ENCODE results near the gene ERVH48-1.

DNA sequence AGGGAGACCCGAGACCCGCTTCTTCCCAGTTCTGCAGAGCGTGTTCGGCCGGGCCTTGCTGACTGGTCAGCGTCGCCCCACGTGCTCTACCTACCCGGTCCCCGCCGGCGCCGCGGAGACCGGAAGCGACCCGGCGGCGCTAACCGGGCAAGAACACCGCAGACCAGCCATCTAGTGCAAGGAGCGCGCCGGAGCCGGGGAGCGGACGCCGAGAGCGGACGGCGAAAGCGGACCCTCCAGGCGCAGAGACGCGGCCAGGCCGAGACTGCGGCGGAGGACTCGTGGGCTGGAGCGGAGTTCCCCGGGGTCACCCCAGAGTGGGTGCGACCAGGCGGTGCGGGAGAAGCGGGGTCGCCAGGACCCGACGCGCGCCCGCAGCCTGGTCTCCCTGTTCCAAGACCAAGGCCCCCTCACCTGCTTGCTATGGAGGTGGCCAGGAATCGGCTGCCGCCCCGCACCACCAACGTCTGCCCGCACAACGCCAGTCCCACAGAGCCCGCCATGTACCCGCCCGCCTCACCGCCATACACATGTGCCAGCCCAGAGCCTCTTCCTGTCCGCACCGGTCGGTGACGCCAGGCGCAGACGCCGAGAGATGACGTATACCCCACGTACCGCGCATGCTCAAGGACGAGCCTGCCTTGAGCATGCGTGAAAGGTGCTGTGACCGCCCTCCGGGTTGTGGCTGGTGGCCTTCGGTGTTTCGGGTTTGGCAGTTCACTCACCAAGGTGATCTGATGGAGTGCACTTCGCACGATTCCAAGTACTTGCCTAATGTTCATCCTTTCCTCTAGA is 46.2 kb downstream of the ERVH48-1 start, which contains the start of gene WDR4:
- no peak for TF ChIP-seq CTCF (conservative IDR thresholded peaks at IDR 0.05; ENCODE audit: low read depth, low read length)
- TF ChIP-seq EZH2 (IDR thresholded peaks at IDR 0.05; ENCODE audit: low read length, unreplicated experiment), result no peak
- no peak for TF ChIP-seq EZH2phosphoT487 (IDR thresholded peaks at IDR 0.05; ENCODE audit: borderline replicate concordance, low read length)
